Stimulated activated CD4-positive, alpha-beta T cell treated with anti-CD3 and anti-CD28 coated beads, Interleukin-4, amount 100 ng/mL, for 48 hours (primary cell): ENCODE data around the gene ZNF92.
"Not testable (repeated sequence)": the region's sequence is repeated elsewhere in the genome, so short reads cannot be mapped to it uniquely, and the experiment has no call there.

Source experiments
- DNase-seq, 2 donors: peaks; one replicate each; pipeline ENCODE4 v3.0.0-alpha.2; 2020; ENCODE audit warnings: low read depth in 2 of 2

Gene ZNF92

DNA sequence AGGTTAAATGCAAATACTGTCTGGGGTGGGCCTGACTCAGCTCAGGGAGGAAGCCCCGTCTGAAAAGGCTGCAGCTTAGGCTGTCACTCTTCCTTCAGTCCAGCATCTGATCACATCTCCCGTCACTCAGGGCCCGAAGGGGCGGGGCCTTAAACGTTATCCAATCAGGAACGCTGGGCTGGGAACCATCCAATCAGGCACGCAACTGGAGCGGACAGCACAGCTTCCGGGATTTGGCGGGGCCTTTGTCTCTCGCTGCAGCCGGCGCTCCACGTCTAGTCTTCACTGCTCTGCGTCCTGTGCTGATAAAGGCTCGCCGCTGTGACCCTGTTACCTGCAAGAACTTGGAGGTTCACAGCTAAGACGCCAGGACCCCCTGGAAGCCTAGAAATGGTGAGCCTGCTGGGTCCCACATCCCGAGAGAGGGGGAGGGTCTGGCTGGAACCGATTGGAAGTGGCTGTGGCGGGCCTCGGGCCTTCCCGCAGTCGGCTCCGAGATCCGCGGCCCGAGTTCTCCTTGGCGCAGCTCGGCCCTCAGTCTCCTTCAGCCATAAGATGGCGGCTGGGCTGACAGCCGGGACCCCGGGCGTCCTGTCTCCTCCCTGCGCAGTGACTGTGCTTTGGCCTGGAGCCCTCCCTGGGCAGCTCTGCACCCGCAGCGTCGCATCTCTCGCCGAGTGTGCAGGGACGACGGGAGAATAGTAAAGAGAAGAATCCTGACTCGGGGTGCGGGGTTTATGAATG lies at the start of gene ZNF92:
Gene ZNF92, plus strand, starts transcription at position 248 of the 744 bp plus-strand sequence. Its CDS starts 143 bp downstream, at position 391.
- DNase-seq: peak; percentile 92 to 94

DNA sequence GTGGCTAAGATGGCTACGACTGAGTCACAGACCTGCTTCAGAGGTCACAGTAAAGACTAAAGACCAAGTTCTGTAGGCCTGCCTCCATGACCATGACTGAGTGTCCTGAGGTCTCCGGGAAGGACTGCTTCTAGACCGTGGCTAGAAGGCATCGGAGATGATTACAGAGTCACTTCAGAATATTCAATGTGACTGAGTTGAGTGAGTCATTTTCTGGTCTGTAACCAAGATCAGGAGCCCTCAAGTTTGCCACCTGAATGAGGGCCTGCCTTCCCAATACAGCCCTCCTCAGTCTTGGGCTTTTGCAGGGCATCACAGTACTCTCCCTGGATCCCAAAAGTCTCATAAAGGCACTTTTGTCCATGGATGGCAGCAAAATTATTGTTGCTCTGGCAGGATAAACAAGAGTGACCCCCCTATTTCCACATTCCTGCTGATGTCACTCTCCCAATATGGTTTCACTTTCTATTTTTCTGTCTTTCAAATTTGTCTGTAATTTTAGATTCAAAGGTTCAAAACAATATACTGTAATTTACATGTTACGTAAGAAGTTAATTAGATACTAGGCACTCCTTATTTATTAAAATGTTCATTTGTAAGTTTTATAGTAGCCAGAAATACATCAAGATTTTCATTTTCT lies 47.7 kb upstream of the ZNF92 start:
- DNase-seq: no peak

DNA sequence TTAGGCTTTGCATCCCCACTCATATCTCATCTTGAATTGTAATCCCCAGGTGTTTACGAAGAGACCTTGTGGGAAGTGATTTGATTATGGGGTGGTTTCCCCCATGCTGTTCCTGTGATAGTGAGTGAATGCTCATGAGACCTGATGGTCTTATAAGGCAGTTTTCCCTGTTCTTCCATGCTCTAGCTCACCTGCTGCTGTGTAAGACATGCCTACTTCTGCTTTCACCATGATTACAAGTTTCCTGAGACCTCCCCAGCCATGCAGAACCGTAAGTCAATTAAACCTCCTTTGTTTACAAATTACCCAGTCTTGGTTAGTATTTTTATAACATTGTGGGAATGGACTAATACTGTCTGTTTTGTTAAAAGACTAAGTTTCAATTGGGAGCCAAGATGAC lies 35.3 kb upstream of the ZNF92 start:
- DNase-seq: no peak

- DNase-seq: no peak
Observed at GRCh38 chr7:65339257-65339656, 34.4 kb upstream of the ZNF92 start.

- DNase-seq: no peak
Observed at GRCh38 chr7:65342723-65343629, 30.7 kb upstream of the ZNF92 start.

DNA sequence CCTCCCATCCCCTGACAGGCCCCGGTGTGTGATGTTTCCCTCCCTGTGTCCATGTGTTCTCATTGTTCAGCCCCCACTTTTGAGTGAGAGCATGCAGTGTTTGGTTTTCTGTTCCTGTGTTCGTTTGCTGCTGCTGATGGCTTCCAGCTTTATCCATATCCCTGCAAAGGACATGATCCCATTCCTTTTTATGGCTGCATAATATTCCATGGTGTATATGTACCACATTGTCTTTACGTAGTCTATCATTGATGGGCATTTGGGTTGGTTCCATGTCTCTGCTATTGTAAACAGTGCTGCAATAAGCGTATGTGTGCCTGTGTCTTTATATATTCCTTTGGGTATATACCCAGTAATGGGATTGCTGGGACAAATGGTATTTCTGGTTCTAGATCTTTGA lies 29.1 kb upstream of the ZNF92 start:
- DNase-seq: not testable (repeated sequence)

GRCh38 chr7:65354263-65354662 lies 19.4 kb upstream of the ZNF92 start:
- DNase-seq: no peak

GRCh38 chr7:65369843-65370242 lies 3.8 kb upstream of the ZNF92 start:
- DNase-seq: no peak

DNA sequence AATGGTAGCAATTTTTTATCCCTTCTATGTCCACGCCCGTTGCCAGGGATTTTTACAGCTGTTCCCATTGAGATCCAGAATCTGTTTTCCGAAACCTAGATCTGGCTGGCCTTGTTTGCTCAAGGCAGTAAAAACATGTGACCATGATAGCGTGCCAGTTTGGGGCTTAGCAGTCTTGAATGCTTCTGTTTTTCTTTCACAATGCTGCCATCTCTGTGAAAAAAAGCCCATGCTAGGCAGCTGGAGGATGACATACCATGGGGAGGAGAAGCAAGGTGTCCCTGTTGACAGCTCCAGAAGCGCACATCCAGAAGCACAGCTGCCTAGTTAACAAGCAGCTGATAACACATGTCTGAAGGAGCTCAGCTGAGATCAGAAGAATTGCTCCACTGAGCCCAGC lies 2.2 kb upstream of the ZNF92 start:
- no peak for DNase-seq

- no peak for DNase-seq
Observed at GRCh38 chr7:65379318-65379717, 5.7 kb downstream of the ZNF92 start.

DNA sequence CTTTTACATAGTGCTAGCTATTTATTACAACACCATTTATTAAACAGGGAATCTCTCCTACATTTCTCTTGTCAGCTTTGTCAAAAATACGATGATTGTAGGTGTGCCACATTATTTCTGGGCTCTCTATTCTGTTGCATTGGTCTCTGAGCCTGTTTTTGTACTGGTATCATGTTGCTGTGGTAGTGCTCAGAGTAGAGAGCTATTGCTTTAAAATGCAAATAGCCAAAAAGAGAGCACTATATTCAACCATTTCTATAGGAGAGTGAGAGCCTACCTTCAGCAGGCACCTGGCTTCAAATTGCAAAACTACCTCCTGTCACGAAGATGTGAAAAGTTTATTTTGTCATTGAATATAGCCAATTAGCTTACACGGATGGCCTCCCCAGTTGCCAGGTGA lies 8.1 kb downstream of the ZNF92 start:
- DNase-seq: no peak

GRCh38 chr7:65382452-65382851 lies 8.8 kb downstream of the ZNF92 start:
- no peak for DNase-seq

DNA sequence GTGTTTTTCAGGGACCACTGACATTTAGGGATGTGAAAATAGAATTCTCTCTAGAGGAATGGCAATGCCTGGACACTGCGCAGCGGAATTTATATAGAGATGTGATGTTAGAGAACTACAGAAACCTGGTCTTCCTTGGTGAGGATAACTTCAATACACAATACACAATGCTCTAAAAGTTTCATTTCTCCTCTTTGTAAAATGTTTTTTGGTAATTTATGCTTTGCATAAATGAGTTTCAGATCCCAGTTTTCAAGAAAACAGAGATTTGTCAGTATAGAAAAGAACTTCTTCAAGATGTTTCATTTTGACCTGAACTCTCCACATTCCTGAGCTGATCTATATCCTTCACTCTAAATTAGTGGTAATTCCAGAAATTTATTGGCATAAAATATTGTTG lies 14.2 kb downstream of the ZNF92 start:
- no peak for DNase-seq

DNA sequence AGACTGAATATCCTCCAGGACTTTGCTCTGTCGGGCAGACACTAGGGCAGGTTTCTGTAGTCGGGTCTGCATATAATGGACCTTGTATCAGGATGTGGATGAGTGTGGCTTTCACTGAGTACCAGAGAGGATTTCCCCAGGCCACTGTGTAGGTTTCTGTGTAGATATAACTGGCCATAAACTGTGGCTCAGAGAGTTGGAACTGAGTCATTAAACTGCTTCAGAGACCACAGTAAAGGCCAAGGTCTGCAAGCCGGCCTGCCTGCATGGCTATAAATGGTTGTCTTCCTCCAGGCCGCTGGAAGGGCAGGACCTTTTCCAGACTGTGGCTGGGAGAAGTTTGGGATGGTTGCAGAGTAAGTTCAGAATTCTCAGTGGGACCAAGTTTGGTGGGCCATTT lies 16.9 kb downstream of the ZNF92 start:
- DNase-seq: no peak

- DNase-seq: no peak
Observed at GRCh38 chr7:65397730-65398142, 24.1 kb downstream of the ZNF92 start.

GRCh38 chr7:65398671-65399070 lies 25.0 kb downstream of the ZNF92 start:
- not testable (repeated sequence) for DNase-seq

DNA sequence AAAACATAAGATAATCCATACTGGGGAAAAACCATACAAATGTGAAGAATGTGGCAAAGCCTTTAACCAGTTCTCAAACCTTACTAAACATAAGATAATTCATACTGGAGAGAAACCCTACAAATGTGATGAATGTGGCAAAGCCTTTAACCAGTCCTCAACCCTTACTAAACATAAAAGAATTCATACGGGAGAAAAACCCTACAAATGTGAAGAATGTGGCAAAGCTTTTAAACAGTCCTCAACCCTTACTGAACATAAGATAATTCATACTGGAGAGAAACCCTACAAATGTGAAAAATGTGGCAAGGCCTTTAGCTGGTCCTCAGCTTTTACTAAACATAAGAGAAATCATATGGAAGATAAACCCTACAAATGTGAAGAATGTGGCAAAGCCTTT lies 25.4 kb downstream of the ZNF92 start:
- not testable (repeated sequence) for DNase-seq

DNA sequence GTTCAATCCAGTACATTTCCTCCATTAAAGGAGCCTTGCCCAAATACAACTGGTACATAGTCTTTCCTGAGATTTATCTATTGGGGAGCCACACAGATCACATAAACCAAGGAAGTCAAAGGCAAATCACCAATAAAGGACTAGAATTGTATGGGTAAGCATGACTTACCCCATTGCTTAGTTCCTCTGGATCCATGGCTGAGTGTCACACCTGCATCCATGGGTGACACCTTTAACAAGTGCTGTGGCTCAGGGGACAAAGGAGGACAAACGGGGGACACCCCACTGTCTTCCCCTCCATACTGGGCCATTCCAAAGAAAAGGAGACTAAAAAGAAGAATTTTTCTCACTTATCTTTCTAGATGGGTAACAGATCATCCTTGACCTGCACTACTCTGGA lies 30.4 kb downstream of the ZNF92 start:
- DNase-seq: no peak

GRCh38 chr7:65406706-65407105 lies 33.1 kb downstream of the ZNF92 start:
- DNase-seq: not testable (repeated sequence)

DNA sequence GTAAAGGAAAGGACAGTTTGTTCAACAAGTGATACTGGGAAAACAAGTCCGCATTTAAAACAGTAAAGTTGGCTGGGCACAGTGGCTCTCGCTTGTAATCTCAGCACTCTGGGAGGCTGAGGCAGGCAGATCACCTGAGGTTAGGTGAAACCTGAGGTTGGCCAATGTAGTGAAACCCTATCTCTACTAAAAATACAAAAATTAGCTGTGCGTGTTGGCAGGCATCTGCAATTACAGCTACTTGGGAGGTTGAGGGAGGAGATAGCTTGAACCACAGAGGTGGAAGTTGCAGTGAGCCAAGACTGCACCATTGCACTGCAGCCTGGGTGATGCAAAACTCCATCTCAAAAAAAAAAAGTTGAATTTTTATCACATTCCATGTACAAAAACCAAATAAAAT lies 35.7 kb downstream of the ZNF92 start:
- no peak for DNase-seq

GRCh38 chr7:65411249-65411648 lies 37.6 kb downstream of the ZNF92 start:
- DNase-seq: no peak

DNA sequence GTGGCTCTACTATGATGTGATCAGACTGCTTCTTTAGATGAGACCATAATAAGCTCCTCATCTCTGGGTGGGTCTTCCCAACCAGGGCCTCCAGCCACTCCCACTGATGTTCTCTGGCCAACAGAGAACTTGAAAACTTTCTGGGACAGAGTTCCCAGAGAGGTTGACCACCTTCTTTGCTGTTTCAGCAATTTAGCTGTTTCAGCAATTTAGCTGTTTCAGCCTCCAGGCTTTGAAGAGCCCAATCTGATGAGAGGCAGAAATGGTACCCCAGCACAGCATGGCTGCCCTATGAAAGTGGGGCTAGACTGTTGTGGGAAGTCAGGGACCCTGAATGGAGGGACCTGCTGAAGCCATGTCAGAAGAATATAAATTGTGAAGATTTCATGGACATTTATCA lies 49.0 kb downstream of the ZNF92 start:
- no peak for DNase-seq
